ENCODE measurements around the gene ST6GAL1.
A peak's percentile ranks its signal among the peaks of the same experiment; 100 is the strongest.

The ST6GAL1 gene

GRCh38 chr3:187101184-187102072 is 171.1 kb downstream of the ST6GAL1 start:
- DNase-seq (ENCODE audit: low read depth) = peak; percentile 64
- peak overlapping the region; percentile 43 for H3K4me3 ChIP-seq (ENCODE audit: low read length)
- TF ChIP-seq CTCF (conservative IDR thresholded peaks at IDR 0.05; ENCODE audit: low read length) = no peak

GRCh38 chr3:187102073-187102634 is 171.8 kb downstream of the ST6GAL1 start:
- no peak for TF ChIP-seq CTCF (conservative IDR thresholded peaks at IDR 0.05; ENCODE audit: low read length)
- H3K4me3 ChIP-seq (ENCODE audit: low read length) = peak overlapping the region; percentile 43
- DNase-seq (ENCODE audit: low read depth) = no peak

- no peak for DNase-seq (ENCODE audit: low read depth)
- no peak overlapping the region for H3K4me3 ChIP-seq (ENCODE audit: low read length)
- TF ChIP-seq CTCF (conservative IDR thresholded peaks at IDR 0.05; ENCODE audit: low read length) = no peak
These were observed 172.9 kb downstream of the ST6GAL1 start for GRCh38 chr3:187103251-187103650.

- no peak for TF ChIP-seq CTCF (conservative IDR thresholded peaks at IDR 0.05; ENCODE audit: low read length)
These were observed 174.0 kb downstream of the ST6GAL1 start for GRCh38 chr3:187104342-187104741.

GRCh38 chr3:187104933-187105332 is 174.6 kb downstream of the ST6GAL1 start:
- no peak for TF ChIP-seq CTCF (conservative IDR thresholded peaks at IDR 0.05; ENCODE audit: low read length)
- H3K4me3 ChIP-seq (ENCODE audit: low read length) = no peak overlapping the region
- DNase-seq (ENCODE audit: low read depth) = peak; percentile 38

More at GRCh38 chr3:187104342-187104741, 174.0 kb downstream of the ST6GAL1 start:
- no peak for DNase-seq (ENCODE audit: low read depth)
- no peak overlapping the region for H3K4me3 ChIP-seq (ENCODE audit: low read length)

- no peak for DNase-seq (ENCODE audit: low read depth)
- no peak for TF ChIP-seq CTCF (conservative IDR thresholded peaks at IDR 0.05; ENCODE audit: low read length)
- no peak overlapping the region for H3K4me3 ChIP-seq (ENCODE audit: low read length)
These were observed 175.4 kb downstream of the ST6GAL1 start for GRCh38 chr3:187105700-187106099.

- no peak overlapping the region for H3K4me3 ChIP-seq (ENCODE audit: low read length)
- TF ChIP-seq CTCF (conservative IDR thresholded peaks at IDR 0.05; ENCODE audit: low read length) = no peak
- DNase-seq (ENCODE audit: low read depth) = no peak
These were observed 177.7 kb downstream of the ST6GAL1 start for GRCh38 chr3:187107989-187108388.
